HL-60/S4 (cell line): ENCODE measurements around the gene RPL38.

Experiments
- in situ Hi-C: fragments of 300-500 bp; cut with MboI; formaldehyde crosslinking; loops from 2 replicates; pipeline ENCODE4 v1.14.3; 2022; ENCODE audit warnings: low sequenced_read_pairs

Gene RPL38

GRCh38 chr17:74182041-74182723, 21.3 kb upstream of the RPL38 start:
- in situ Hi-C loops, result loop anchor here (25.0 kb wide), 1 partner anchor 920 kb away; the partner anchor contains the start of gene CPSF4L

GRCh38 chr17:74183411-74183810, 20.1 kb upstream of the RPL38 start:
- in situ Hi-C loops, result loop anchor here (25.0 kb wide), 1 partner anchor 921 kb away; the partner anchor contains the start of gene CPSF4L

- in situ Hi-C loops, result loop anchor here (25.0 kb wide), 1 partner anchor 923 kb away; the partner anchor contains the start of gene CPSF4L
Measured at GRCh38 chr17:74185571-74186185, 17.8 kb upstream of the RPL38 start.

GRCh38 chr17:74186498-74186897, 17.0 kb upstream of the RPL38 start:
- in situ Hi-C loops, result loop anchor here (25.0 kb wide), 1 partner anchor 924 kb away; the partner anchor contains the start of gene CPSF4L

GRCh38 chr17:74187761-74188160, 15.7 kb upstream of the RPL38 start:
- in situ Hi-C loops, result loop anchor here (25.0 kb wide), 1 partner anchor 925 kb away; the partner anchor contains the start of gene CPSF4L

- in situ Hi-C loops, result loop anchor here (25.0 kb wide), 1 partner anchor 926 kb away; the partner anchor contains the start of gene CPSF4L
Measured at GRCh38 chr17:74188687-74189086, 14.8 kb upstream of the RPL38 start.

GRCh38 chr17:74190154-74190553, 13.3 kb upstream of the RPL38 start:
- in situ Hi-C loops, result loop anchor here (25.0 kb wide), 1 partner anchor 928 kb away; the partner anchor contains the start of gene CPSF4L

GRCh38 chr17:74190807-74191406, 12.6 kb upstream of the RPL38 start:
- in situ Hi-C loops, result loop anchor here (25.0 kb wide), 1 partner anchor 929 kb away; the partner anchor contains the start of gene CPSF4L

GRCh38 chr17:74192950-74193781, 10.3 kb upstream of the RPL38 start:
- in situ Hi-C loops, result loop anchor here (25.0 kb wide), 1 partner anchor 931 kb away; the partner anchor contains the start of gene CPSF4L

GRCh38 chr17:74194682-74195081, 8.8 kb upstream of the RPL38 start:
- in situ Hi-C loops, result loop anchor here (25.0 kb wide), 1 partner anchor 932 kb away; the partner anchor contains the start of gene CPSF4L

- in situ Hi-C loops, result loop anchor here (25.0 kb wide), 1 partner anchor 934 kb away; the partner anchor contains the start of gene CPSF4L
Measured at GRCh38 chr17:74196541-74197317, 6.7 kb upstream of the RPL38 start.

- in situ Hi-C loops, result loop anchor here (25.0 kb wide), 1 partner anchor 936 kb away; the partner anchor contains the start of gene CPSF4L
Measured at GRCh38 chr17:74197801-74198200, 5.7 kb upstream of the RPL38 start.

GRCh38 chr17:74198694-74199093, 4.8 kb upstream of the RPL38 start:
- in situ Hi-C loops, result loop anchor here (25.0 kb wide), 1 partner anchor 936 kb away; the partner anchor contains the start of gene CPSF4L

GRCh38 chr17:74199306-74200092, 4.0 kb upstream of the RPL38 start:
- in situ Hi-C loops, result loop anchor here (25.0 kb wide), 1 partner anchor 937 kb away; the partner anchor contains the start of gene CPSF4L

GRCh38 chr17:74200112-74200511, 3.4 kb upstream of the RPL38 start:
- in situ Hi-C loops, result no loop called here

GRCh38 chr17:74201250-74201649, 2.2 kb upstream of the RPL38 start:
- in situ Hi-C loops, result no loop called here

- in situ Hi-C loops, result no loop called here
Measured at GRCh38 chr17:74201948-74202347, 1.5 kb upstream of the RPL38 start.

- in situ Hi-C loops, result no loop called here
Measured at GRCh38 chr17:74202938-74203337, 540 bp upstream of the RPL38 start.

GRCh38 chr17:74204474-74204873, 996 bp downstream of the RPL38 start:
- in situ Hi-C loops, result no loop called here
